ENCODE data around the gene EXTL2. TPM values are rescaled to one million over a fixed set of nuclear protein-coding genes. Genes with fewer than 3 reads are reported as not detected.

EXTL2 gene
- total RNA-seq, 1 donor from 2014 or later: 31.5 TPM

- no peaks in the 10 kb centered on the region for H3K27me3 Mint-ChIP-seq (ENCODE audit: unreplicated experiment)
- H3K4me1 Mint-ChIP-seq (ENCODE audit: unreplicated experiment): peaks cover 19% of the 10 kb centered on the region
- no peaks in the 10 kb centered on the region for H3K9me3 Mint-ChIP-seq (ENCODE audit: unreplicated experiment)
- H3K36me3 Mint-ChIP-seq (ENCODE audit: low read depth, unreplicated experiment): peaks cover 37% of the 10 kb centered on the region
- H3K4me3 Mint-ChIP-seq (ENCODE audit: unreplicated experiment): no peak overlapping the region
- DNase-seq (ENCODE audit: low spot score): no peak
- H3K27ac Mint-ChIP-seq (ENCODE audit: unreplicated experiment): no peak overlapping the region
- no peak for TF ChIP-seq CTCF (IDR thresholded peaks at IDR 0.05; ENCODE audit: unreplicated experiment)
Observed at GRCh38 chr1:100905181-100905580, 10.5 kb upstream of the EXTL2 start.

GRCh38 chr1:100904528-100904927, 9.9 kb upstream of the EXTL2 start:
- peaks cover 19% of the 10 kb centered on the region for H3K4me1 Mint-ChIP-seq (ENCODE audit: unreplicated experiment)
- no peaks in the 10 kb centered on the region for H3K9me3 Mint-ChIP-seq (ENCODE audit: unreplicated experiment)
- no peak for TF ChIP-seq CTCF (IDR thresholded peaks at IDR 0.05; ENCODE audit: unreplicated experiment)
- no peak for DNase-seq (ENCODE audit: low spot score)
- no peaks in the 10 kb centered on the region for H3K27me3 Mint-ChIP-seq (ENCODE audit: unreplicated experiment)
- H3K27ac Mint-ChIP-seq (ENCODE audit: unreplicated experiment): no peak overlapping the region
- peaks cover 42% of the 10 kb centered on the region for H3K36me3 Mint-ChIP-seq (ENCODE audit: low read depth, unreplicated experiment)
- no peak overlapping the region for H3K4me3 Mint-ChIP-seq (ENCODE audit: unreplicated experiment)

DNA sequence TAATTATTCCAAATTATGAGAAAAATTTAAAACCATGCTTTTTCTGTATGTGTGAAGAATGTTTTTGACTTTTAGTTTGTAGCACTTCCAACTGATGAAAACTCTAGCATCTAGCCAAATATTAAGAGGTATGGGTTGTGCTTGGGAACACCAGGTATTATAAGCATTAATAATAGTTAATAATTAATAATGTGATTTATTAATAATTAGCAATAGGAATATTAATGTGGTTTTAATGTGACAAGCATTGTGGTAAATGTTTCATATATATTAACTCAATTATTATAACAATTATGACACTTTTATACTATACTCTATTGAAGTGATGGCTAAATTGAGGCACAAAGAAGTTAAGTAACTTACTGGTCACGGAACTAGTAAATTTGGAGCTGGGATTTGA, 9.1 kb upstream of the EXTL2 start:
- no peaks in the 10 kb centered on the region for H3K9me3 Mint-ChIP-seq (ENCODE audit: unreplicated experiment)
- no peak overlapping the region for H3K4me3 Mint-ChIP-seq (ENCODE audit: unreplicated experiment)
- TF ChIP-seq CTCF (IDR thresholded peaks at IDR 0.05; ENCODE audit: unreplicated experiment): no peak
- H3K27ac Mint-ChIP-seq (ENCODE audit: unreplicated experiment): no peak overlapping the region
- DNase-seq (ENCODE audit: low spot score): no peak
- peaks cover 17% of the 10 kb centered on the region for H3K4me1 Mint-ChIP-seq (ENCODE audit: unreplicated experiment)
- H3K36me3 Mint-ChIP-seq (ENCODE audit: low read depth, unreplicated experiment): peaks cover 45% of the 10 kb centered on the region
- no peaks in the 10 kb centered on the region for H3K27me3 Mint-ChIP-seq (ENCODE audit: unreplicated experiment)

DNA sequence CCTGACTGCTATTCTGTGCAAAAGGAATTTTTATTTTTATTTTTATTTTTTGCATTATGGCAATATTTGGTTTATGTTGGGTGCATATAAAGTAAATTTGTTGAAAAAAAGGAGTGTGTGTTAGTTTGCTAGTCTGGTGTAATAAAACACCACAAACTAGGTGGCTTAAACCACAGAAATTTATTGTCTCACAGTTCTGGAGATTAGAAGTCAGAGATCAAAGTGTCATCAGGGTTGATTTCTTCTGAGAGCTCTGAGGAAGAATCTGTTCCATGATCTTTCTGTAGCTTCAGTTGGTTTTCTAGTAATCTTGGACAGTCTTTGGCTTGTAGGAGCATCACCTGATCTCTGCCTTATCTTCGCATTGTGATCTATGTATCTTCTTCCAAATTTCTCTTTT, 7.7 kb upstream of the EXTL2 start:
- Mint-ChIP-seq H3K36me3 (ENCODE audit: low read depth, unreplicated experiment) (peaks cover 36% of the 10 kb centered on the region), H3K27me3 (ENCODE audit: unreplicated experiment) (no peaks in the 10 kb centered on the region), H3K4me1 (ENCODE audit: unreplicated experiment) (peaks cover 11% of the 10 kb centered on the region), H3K9me3 (ENCODE audit: unreplicated experiment) (no peaks in the 10 kb centered on the region), H3K27ac (ENCODE audit: unreplicated experiment) (no peak overlapping the region), H3K4me3 (ENCODE audit: unreplicated experiment) (no peak overlapping the region)
- TF ChIP-seq CTCF (IDR thresholded peaks at IDR 0.05; ENCODE audit: unreplicated experiment): no peak
- DNase-seq (ENCODE audit: low spot score): no peak

DNA sequence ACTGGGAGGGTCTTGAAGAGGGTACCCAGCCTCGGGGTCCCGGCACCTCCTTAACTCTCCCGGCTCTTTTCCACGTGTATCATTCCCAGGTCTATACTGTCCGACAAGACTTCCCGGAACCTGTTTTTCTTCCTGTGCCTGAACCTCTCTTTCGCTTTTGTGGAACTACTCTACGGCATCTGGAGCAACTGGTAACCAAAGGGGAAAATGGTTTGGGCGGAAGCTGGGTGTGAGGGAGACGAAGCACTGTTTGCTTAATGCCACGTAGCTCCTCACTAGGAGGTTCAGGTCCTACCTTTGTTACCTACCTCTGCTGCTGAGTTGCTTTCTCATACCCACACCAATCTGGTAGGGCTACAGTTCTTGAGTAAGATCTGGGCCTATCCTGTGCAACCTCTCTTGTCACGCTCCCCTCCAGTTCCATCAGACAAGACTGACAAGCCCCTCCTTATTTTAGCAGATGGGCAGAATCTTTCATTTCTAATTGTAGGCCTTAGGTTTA, 1.9 kb upstream of the EXTL2 start:
- H3K9me3 Mint-ChIP-seq (ENCODE audit: unreplicated experiment): no peaks in the 10 kb centered on the region
- peaks cover 10% of the 10 kb centered on the region for H3K27me3 Mint-ChIP-seq (ENCODE audit: unreplicated experiment)
- H3K27ac Mint-ChIP-seq (ENCODE audit: unreplicated experiment): peak overlapping the region; percentile 99
- TF ChIP-seq CTCF (IDR thresholded peaks at IDR 0.05; ENCODE audit: unreplicated experiment): no peak
- peak overlapping the region; percentile 99 for H3K4me3 Mint-ChIP-seq (ENCODE audit: unreplicated experiment)
- H3K4me1 Mint-ChIP-seq (ENCODE audit: unreplicated experiment): peaks cover 24% of the 10 kb centered on the region
- peak; percentile 29 for DNase-seq (ENCODE audit: low spot score)
- H3K36me3 Mint-ChIP-seq (ENCODE audit: low read depth, unreplicated experiment): peaks cover 27% of the 10 kb centered on the region
